ENCODE results near the gene DPEP2NB.

The DPEP2NB gene

GRCh38 chr16:68015681-68016080 is at the start of gene DPEP2NB:
Gene DPEP2NB, minus strand, starts transcription at chr16:68015911. Its CDS starts 141 bp downstream, at chr16:68015770.
- Histone ChIP-seq H3K9me2 (replicated peaks; ENCODE audit: control insufficient read depth, low read length) (no peaks in the 10 kb centered on the region), H3K79me2 (ENCODE audit: control insufficient read depth, low read length) (no peaks in the 10 kb centered on the region), H3K4me2 (ENCODE audit: low read length) (no peak within 1 kb of the TSS), H3K9me3 (ENCODE audit: control insufficient read depth, insufficient read depth, low read length) (no peaks in the 10 kb centered on the region), H3K36me3 (ENCODE audit: control insufficient read depth, low read length) (no peaks in the 10 kb centered on the region), H3F3A (ENCODE audit: control insufficient read depth, insufficient read depth) (0 out of 2 replicates have a peak, but pooled peaks cover 3% of the 10 kb centered on the region), H3K27ac (ENCODE audit: low read depth, low read length) (no peak within 1 kb of the TSS), H3K4me3 (ENCODE audit: low read length) (no peak within 1 kb of the TSS), H3K27me3 (ENCODE audit: control insufficient read depth, low read length) (no peaks in the 10 kb centered on the region), H4K20me1 (ENCODE audit: control insufficient read depth, insufficient read depth, low read depth, low read length) (no peaks in the 10 kb centered on the region), H3K4me1 (ENCODE audit: control insufficient read depth, low read length) (peaks cover 5% of the 10 kb centered on the region)
- TF ChIP-seq EZH2phosphoT487 (IDR thresholded peaks at IDR 0.05; ENCODE audit: borderline replicate concordance, low read length), result no peak
- no peak for TF ChIP-seq CTCF (IDR thresholded peaks at IDR 0.05; ENCODE audit: low read depth, low read length, poor library complexity, severe bottlenecking)

- no peaks in the 10 kb centered on the region for H3K27me3 ChIP-seq (ENCODE audit: control insufficient read depth, low read length)
- H4K20me1 ChIP-seq (ENCODE audit: control insufficient read depth, insufficient read depth, low read depth, low read length), result peaks cover 6% of the 10 kb centered on the region; the same call in 1 of the 2 replicates
- H3K79me2 ChIP-seq (ENCODE audit: control insufficient read depth, low read length), result no peaks in the 10 kb centered on the region
- H3K36me3 ChIP-seq (ENCODE audit: control insufficient read depth, low read length), result peaks cover 34% of the 10 kb centered on the region
- no peak overlapping the region for H3K27ac ChIP-seq (ENCODE audit: low read depth, low read length)
- TF ChIP-seq CTCF (IDR thresholded peaks at IDR 0.05; ENCODE audit: low read depth, low read length, poor library complexity, severe bottlenecking), result peak; percentile 94
- TF ChIP-seq EZH2phosphoT487 (IDR thresholded peaks at IDR 0.05; ENCODE audit: borderline replicate concordance, low read length), result no peak
- no peak overlapping the region for H3K4me2 ChIP-seq (ENCODE audit: low read length)
- no peak overlapping the region for H3K4me3 ChIP-seq (ENCODE audit: low read length)
- no peaks in the 10 kb centered on the region for H3K9me2 ChIP-seq (replicated peaks; ENCODE audit: control insufficient read depth, low read length)
- peaks cover 17% of the 10 kb centered on the region for H3K4me1 ChIP-seq (ENCODE audit: control insufficient read depth, low read length)
- peaks cover 15% of the 10 kb centered on the region; the same call in 1 of the 2 replicates for H3F3A ChIP-seq (ENCODE audit: control insufficient read depth, insufficient read depth)
- no peaks in the 10 kb centered on the region for H3K9me3 ChIP-seq (ENCODE audit: control insufficient read depth, insufficient read depth, low read length)
Observed at GRCh38 chr16:68064791-68065365, 49.2 kb upstream of the DPEP2NB start.

- H3K9me2 ChIP-seq (replicated peaks; ENCODE audit: control insufficient read depth, low read length), result no peaks in the 10 kb centered on the region
- H3K9me3 ChIP-seq (ENCODE audit: control insufficient read depth, insufficient read depth, low read length), result no peaks in the 10 kb centered on the region
- H3K4me2 ChIP-seq (ENCODE audit: low read length), result no peak overlapping the region
- peaks cover 12% of the 10 kb centered on the region for H3K4me1 ChIP-seq (ENCODE audit: control insufficient read depth, low read length)
- TF ChIP-seq EZH2phosphoT487 (IDR thresholded peaks at IDR 0.05; ENCODE audit: borderline replicate concordance, low read length), result no peak
- no peak overlapping the region for H3K27ac ChIP-seq (ENCODE audit: low read depth, low read length)
- H3K4me3 ChIP-seq (ENCODE audit: low read length), result no peak overlapping the region
- H3K36me3 ChIP-seq (ENCODE audit: control insufficient read depth, low read length), result peaks cover 33% of the 10 kb centered on the region
- H3K27me3 ChIP-seq (ENCODE audit: control insufficient read depth, low read length), result no peaks in the 10 kb centered on the region
- H3K79me2 ChIP-seq (ENCODE audit: control insufficient read depth, low read length), result no peaks in the 10 kb centered on the region
- peaks cover 14% of the 10 kb centered on the region; the same call in 1 of the 2 replicates for H3F3A ChIP-seq (ENCODE audit: control insufficient read depth, insufficient read depth)
- peaks cover 6% of the 10 kb centered on the region; the same call in 1 of the 2 replicates for H4K20me1 ChIP-seq (ENCODE audit: control insufficient read depth, insufficient read depth, low read depth, low read length)
Observed at GRCh38 chr16:68062910-68063393, 47.2 kb upstream of the DPEP2NB start.

GRCh38 chr16:68061396-68061795 is 45.7 kb upstream of the DPEP2NB start:
- H3F3A ChIP-seq (ENCODE audit: control insufficient read depth, insufficient read depth), result peaks cover 10% of the 10 kb centered on the region; the same call in 1 of the 2 replicates
- H3K4me2 ChIP-seq (ENCODE audit: low read length), result no peak overlapping the region
- H3K4me3 ChIP-seq (ENCODE audit: low read length), result no peak overlapping the region
- peaks cover 32% of the 10 kb centered on the region for H3K36me3 ChIP-seq (ENCODE audit: control insufficient read depth, low read length)
- H3K4me1 ChIP-seq (ENCODE audit: control insufficient read depth, low read length), result peaks cover 8% of the 10 kb centered on the region
- TF ChIP-seq EZH2phosphoT487 (IDR thresholded peaks at IDR 0.05; ENCODE audit: borderline replicate concordance, low read length) (no peak), CTCF (IDR thresholded peaks at IDR 0.05; ENCODE audit: low read depth, low read length, poor library complexity, severe bottlenecking) (no peak)
- no peaks in the 10 kb centered on the region for H3K9me2 ChIP-seq (replicated peaks; ENCODE audit: control insufficient read depth, low read length)
- H3K27ac ChIP-seq (ENCODE audit: low read depth, low read length), result no peak overlapping the region
- H3K79me2 ChIP-seq (ENCODE audit: control insufficient read depth, low read length), result no peaks in the 10 kb centered on the region
- no peaks in the 10 kb centered on the region for H3K9me3 ChIP-seq (ENCODE audit: control insufficient read depth, insufficient read depth, low read length)
- no peaks in the 10 kb centered on the region for H3K27me3 ChIP-seq (ENCODE audit: control insufficient read depth, low read length)
- peaks cover 6% of the 10 kb centered on the region; the same call in 1 of the 2 replicates for H4K20me1 ChIP-seq (ENCODE audit: control insufficient read depth, insufficient read depth, low read depth, low read length)

Measured in DOHH2 (cell line).